Measurements from ENCODE around the gene TBC1D1. TPM values are rescaled to one million over a fixed set of nuclear protein-coding genes. Genes with fewer than 3 reads are reported as not detected.

The TBC1D1 gene
- total RNA-seq, 4 donors from 2014 or later: 111 to 176 (median 142) TPM

DNA sequence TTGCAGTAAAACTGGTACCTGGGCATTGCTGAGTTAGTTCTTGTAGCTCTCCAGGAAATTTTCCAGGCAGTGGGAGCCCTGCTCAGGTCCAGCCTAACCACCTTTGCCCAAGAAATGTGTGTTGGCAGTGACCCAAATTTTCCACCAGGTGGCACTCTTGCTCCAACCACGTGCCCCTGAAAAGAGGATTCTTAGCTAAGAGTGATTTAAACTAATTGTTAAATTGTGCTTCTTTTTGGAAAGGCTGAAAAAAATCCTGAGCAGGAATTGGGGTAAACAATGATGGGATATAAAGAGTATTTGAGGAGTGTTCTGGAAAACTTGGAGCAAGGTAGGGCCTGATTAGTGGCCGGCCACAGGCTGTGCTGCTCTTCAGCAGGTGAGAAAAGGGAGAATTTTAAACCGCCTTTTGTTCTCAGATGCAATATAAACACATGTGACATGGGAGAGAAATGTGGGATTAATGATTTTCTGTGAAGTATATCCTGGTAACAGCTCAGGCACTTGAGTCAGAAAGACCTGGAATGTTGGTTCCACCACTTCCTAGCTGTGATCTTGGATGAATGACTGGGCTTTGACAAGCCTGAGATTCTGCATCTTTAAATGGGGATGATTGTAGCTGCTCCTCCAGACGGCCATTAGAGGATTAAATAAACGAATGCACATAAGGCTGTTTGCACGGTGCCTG is 288.9 kb downstream of the TBC1D1 start:
- Histone ChIP-seq H3K9me3 (no peaks in the 10 kb centered on the region), H3K27ac (no peak overlapping the region), H3K4me3 (no peak overlapping the region), H3K36me3 (no peaks in the 10 kb centered on the region), H3K4me1 (peaks cover 3 to 12% of the 10 kb centered on the region in 2 donors), H3K27me3 (no peaks in the 10 kb centered on the region)
- in situ Hi-C loops (cut with MboI; ENCODE audit: low sequenced_read_pairs in 4 of 4) (loop anchor here (5.0 to 10.0 kb wide), 7 partner anchors 105 to 552 kb away; no protein-coding TSS in a partner anchor), intact Hi-C loops (cut with DNase I; ENCODE audit: low total_unique reads) (loop anchor here (1.0 to 5.0 kb wide), 4 partner anchors 103 to 551 kb away; no protein-coding TSS in a partner anchor)
- ATAC-seq (peak; percentile 72 to 78), DNase-seq (peak; percentile 52 to 59)
- TF ChIP-seq, protein P1, sequence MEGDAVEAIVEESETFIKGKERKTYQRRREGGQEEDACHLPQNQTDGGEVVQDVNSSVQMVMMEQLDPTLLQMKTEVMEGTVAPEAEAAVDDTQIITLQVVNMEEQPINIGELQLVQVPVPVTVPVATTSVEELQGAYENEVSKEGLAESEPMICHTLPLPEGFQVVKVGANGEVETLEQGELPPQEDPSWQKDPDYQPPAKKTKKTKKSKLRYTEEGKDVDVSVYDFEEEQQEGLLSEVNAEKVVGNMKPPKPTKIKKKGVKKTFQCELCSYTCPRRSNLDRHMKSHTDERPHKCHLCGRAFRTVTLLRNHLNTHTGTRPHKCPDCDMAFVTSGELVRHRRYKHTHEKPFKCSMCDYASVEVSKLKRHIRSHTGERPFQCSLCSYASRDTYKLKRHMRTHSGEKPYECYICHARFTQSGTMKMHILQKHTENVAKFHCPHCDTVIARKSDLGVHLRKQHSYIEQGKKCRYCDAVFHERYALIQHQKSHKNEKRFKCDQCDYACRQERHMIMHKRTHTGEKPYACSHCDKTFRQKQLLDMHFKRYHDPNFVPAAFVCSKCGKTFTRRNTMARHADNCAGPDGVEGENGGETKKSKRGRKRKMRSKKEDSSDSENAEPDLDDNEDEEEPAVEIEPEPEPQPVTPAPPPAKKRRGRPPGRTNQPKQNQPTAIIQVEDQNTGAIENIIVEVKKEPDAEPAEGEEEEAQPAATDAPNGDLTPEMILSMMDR (IDR thresholded peaks at IDR 0.05 in 4 of 5, conservative IDR thresholded peaks at IDR 0.05 in 1 of 5): peak; percentile 79 to 94 (median 88)
- TF ChIP-seq POLR2A (IDR thresholded peaks at IDR 0.05): no peak

DNA sequence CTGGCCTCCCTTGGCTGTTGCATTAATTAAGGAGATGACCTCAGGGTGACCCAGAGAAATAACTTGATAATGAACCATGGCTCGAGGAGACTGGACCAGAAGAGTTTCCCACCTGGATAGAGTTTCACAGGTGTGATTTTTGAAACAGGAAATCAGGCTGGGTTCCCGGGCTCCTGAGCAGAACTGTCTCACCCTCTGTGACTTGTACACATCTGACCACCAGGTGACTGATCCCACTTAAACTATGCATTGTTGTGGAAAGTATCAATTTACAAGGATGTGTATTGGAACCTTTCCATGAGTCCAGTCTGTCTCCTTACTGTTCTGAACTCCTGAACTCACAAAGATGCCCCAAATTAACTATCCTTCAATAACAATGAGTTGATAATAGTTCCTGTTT is 289.6 kb downstream of the TBC1D1 start:
- ATAC-seq (no peak), DNase-seq (no peak)
- Histone ChIP-seq H3K4me3 (no peak overlapping the region), H3K4me1 (peaks cover 3 to 12% of the 10 kb centered on the region in 2 donors), H3K27me3 (no peaks in the 10 kb centered on the region), H3K27ac (no peak overlapping the region), H3K9me3 (no peaks in the 10 kb centered on the region), H3K36me3 (no peaks in the 10 kb centered on the region)
- TF ChIP-seq POLR2A (IDR thresholded peaks at IDR 0.05): no peak
- TF ChIP-seq, protein P1 (IDR thresholded peaks at IDR 0.05 in 4 of 5, conservative IDR thresholded peaks at IDR 0.05 in 1 of 5): no peak
- in situ Hi-C loops (cut with MboI; ENCODE audit: low sequenced_read_pairs in 4 of 4) (loop anchor here (5.0 to 10.0 kb wide), 5 partner anchors 134 to 552 kb away; no protein-coding TSS in a partner anchor), intact Hi-C loops (cut with DNase I; ENCODE audit: low total_unique reads) (no loop called here)

DNA sequence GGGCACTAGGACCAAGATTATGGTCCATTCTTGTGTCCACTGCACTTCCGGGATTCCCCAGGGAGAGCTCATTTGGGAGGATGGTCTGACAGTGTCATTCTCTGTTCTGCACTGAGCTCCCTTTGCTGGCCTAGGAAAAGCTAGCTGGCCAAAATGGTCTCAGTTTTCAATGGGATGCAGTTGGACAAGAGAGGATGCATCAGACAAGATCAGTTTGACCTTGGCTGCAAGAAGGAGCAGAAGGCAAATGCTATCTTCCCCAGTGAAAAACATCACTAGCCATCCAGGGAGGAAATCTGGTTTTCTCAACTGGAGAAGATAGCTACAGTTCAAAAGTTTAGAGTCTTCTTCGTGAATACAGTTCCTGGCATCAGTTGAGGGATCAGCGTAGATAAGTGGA is 290.4 kb downstream of the TBC1D1 start:
- H3K4me3 ChIP-seq: no peak overlapping the region
- no peaks in the 10 kb centered on the region for H3K36me3 ChIP-seq
- ATAC-seq: no peak
- no peak overlapping the region for H3K27ac ChIP-seq
- DNase-seq: no peak
- TF ChIP-seq, protein P1 (IDR thresholded peaks at IDR 0.05 in 4 of 5, conservative IDR thresholded peaks at IDR 0.05 in 1 of 5): no peak
- no peak for TF ChIP-seq POLR2A (IDR thresholded peaks at IDR 0.05)
- no peaks in the 10 kb centered on the region for H3K9me3 ChIP-seq
- in situ Hi-C loops (cut with MboI; ENCODE audit: low sequenced_read_pairs in 4 of 4) (loop anchor here (5.0 to 10.0 kb wide), 5 partner anchors 134 to 551 kb away; no protein-coding TSS in a partner anchor), intact Hi-C loops (cut with DNase I; ENCODE audit: low total_unique reads) (loop anchor here (1.0 kb wide), 1 partner anchor 138 kb away; no protein-coding TSS in a partner anchor)
- H3K27me3 ChIP-seq: no peaks in the 10 kb centered on the region
- H3K4me1 ChIP-seq: peaks cover 3 to 12% of the 10 kb centered on the region in 2 donors

DNA sequence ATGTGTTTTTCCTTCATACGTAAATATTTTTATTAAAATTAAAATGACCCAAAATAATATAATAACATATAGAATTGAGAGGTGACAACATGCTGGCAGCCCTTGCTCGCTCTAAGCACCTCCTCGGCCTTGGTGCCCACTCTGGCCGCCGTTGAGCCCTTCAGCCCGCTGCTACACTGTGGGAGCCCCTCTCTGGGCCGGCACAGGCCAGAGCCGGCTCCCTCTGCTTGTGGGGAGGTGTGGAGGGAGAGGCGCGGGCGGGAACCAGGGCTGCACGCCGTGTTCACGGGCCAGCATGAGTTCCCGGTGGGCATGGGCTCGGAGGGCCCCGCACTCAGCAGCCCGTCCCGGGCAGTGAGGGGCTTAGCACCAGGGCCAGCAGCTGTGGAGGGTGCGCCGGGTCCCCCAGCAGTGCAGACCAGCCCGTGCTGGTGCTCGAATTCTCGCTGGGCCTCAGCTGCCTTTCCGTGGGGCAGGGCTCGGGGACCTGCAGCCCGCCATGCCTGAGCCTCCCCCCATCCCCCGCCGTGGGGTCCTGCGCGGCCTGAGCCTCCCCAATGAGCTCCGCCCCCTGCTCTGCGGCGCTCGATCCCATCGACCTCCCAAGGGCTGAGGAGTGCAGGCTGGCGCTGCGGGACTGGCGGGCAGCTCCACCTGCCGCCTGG is 291.6 kb downstream of the TBC1D1 start:
- no peak for ATAC-seq
- intact Hi-C loops (cut with DNase I; ENCODE audit: low total_unique reads) (no loop called here), in situ Hi-C loops (cut with MboI; ENCODE audit: low sequenced_read_pairs in 4 of 4) (loop anchor here (5.0 to 10.0 kb wide), 5 partner anchors 132 to 550 kb away; no protein-coding TSS in a partner anchor)
- Histone ChIP-seq H3K9me3 (no peaks in the 10 kb centered on the region), H3K36me3 (no peaks in the 10 kb centered on the region), H3K27me3 (no peaks in the 10 kb centered on the region), H3K4me3 (no peak overlapping the region), H3K27ac (no peak overlapping the region), H3K4me1 (peaks cover 2 to 5% of the 10 kb centered on the region in 2 donors)
- TF ChIP-seq POLR2A (IDR thresholded peaks at IDR 0.05): no peak
- TF ChIP-seq, protein P1 (IDR thresholded peaks at IDR 0.05 in 4 of 5, conservative IDR thresholded peaks at IDR 0.05 in 1 of 5): no peak
- DNase-seq: no peak
